Small intestine (tissue), 7 donors: ENCODE results near the gene ZNF175. TPM values are rescaled to one million over a fixed set of nuclear protein-coding genes. Genes with fewer than 3 reads are reported as not detected.
A peak's percentile ranks its signal among the peaks of the same experiment; 100 is the strongest.

Experiments
- DNase-seq, 2 donors: peaks; one replicate each; pipeline versions ENCODE4 v3.0.0 to v3.0.0-alpha.2; 2013
- FAIRE-seq: peaks from 2 replicates; lab custom pipeline; 2012; peaks lifted over from hg19 to GRCh38; lab: Jason Lieb, UNC
- H3K27ac ChIP-seq, 3 donors: one replicate each; pipeline ENCODE4 v1.5.1; 2013; ENCODE audit warnings: low read length in 2 of 3, mild to moderate bottlenecking in 2 of 3, control low read depth in 1 of 3, inconsistent platforms in 1 of 3, low read depth in 1 of 3, moderate library complexity in 1 of 3
- H3K27me3 ChIP-seq, 3 donors: one replicate each; pipeline ENCODE4 v1.6.1; 2013; ENCODE audit warnings: low read length in 3 of 3, inconsistent platforms in 1 of 3; ENCODE audit not compliant: control insufficient read depth in 3 of 3, insufficient read depth in 3 of 3
- H3K36me3 ChIP-seq, 3 donors: one replicate each; pipeline ENCODE4 v1.6.1; 2013; ENCODE audit warnings: low read length in 3 of 3, inconsistent platforms in 1 of 3, low read depth in 1 of 3, mild to moderate bottlenecking in 1 of 3, moderate library complexity in 1 of 3; ENCODE audit not compliant: control insufficient read depth in 3 of 3, insufficient read depth in 2 of 3
- H3K4me1 ChIP-seq, 3 donors: one replicate each; pipeline ENCODE4 v1.6.1; 2013; ENCODE audit warnings: low read length in 2 of 3, inconsistent platforms in 1 of 3, low read depth in 1 of 3, mild to moderate bottlenecking in 1 of 3, moderate library complexity in 1 of 3; ENCODE audit not compliant: control insufficient read depth in 3 of 3, insufficient read depth in 2 of 3
- H3K4me3 ChIP-seq, 3 donors: one replicate each; pipeline ENCODE4 v1.5.1; 2013; ENCODE audit warnings: low read length in 3 of 3, control low read depth in 1 of 3, inconsistent platforms in 1 of 3, low read depth in 1 of 3, mild to moderate bottlenecking in 1 of 3, moderate library complexity in 1 of 3
- H3K9me3 ChIP-seq, 2 donors: one replicate each; pipeline ENCODE4 v1.6.1; 2013; ENCODE audit warnings: low read depth in 1 of 2, low read length in 1 of 2; ENCODE audit not compliant: control insufficient read depth in 2 of 2, insufficient read depth in 1 of 2
- WGBS, 3 donors: extraction: QIAGEN DNeasy Blood & Tissue Kit; methylation state at CpG; one replicate each; pipeline ENCODE4 v1.1.7; 2013; 5-methylcytosine and 5-hydroxymethylcytosine counted together
- polyA plus RNA-seq, 4 donors: library from polyadenylated mRNA; stranded (reverse) in 3 of 4; unstranded in 1 of 4; fragments of 200-250 nt in 3 of 4; fragments of 120-200 nt in 1 of 4; gene quantifications; one replicate each; pipeline versions ENCODE4 v1.2.1 to v1.2.3, GENCODE V29; 2013
- donor health status: healthy with polysubstance abuse.
- donor health status: control.
- donor health status: control.
- donor health status: Bipolar disorder and iron deficiency.
- donor health status: healthy.

The ZNF175 gene
- polyA plus RNA-seq, 4 donors = 1.6 to 8.9 (median 2.2) TPM

DNA sequence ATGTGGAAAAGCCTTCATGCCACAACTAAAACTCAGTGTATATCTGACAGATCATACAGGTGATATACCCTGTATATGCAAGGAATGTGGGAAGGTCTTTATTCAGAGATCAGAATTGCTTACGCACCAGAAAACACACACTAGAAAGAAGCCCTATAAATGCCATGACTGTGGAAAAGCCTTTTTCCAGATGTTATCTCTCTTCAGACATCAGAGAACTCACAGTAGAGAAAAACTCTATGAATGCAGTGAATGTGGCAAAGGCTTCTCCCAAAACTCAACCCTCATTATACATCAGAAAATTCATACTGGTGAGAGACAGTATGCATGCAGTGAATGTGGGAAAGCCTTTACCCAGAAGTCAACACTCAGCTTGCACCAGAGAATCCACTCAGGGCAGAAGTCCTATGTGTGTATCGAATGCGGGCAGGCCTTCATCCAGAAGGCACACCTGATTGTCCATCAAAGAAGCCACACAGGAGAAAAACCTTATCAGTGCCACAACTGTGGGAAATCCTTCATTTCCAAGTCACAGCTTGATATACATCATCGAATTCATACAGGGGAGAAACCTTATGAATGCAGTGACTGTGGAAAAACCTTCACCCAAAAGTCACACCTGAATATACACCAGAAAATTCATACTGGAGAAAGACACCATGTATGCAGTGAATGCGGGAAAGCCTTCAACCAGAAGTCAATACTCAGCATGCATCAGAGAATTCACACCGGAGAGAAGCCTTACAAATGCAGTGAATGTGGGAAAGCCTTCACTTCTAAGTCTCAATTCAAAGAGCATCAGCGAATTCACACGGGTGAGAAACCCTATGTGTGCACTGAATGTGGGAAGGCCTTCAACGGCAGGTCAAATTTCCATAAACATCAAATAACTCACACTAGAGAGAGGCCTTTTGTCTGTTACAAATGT lies 16.4 kb downstream of the ZNF175 start:
- FAIRE-seq = no peak
- no peak for DNase-seq
- 96 to 98% (median 98%) methylated on average over 9 of the region's 9 CpGs for WGBS, 3 donors
- Histone ChIP-seq H3K4me1 (no peaks in the 10 kb centered on the region), H3K4me3 (no peak overlapping the region), H3K36me3 (peaks cover 4 to 25% (median 12%) of the 10 kb centered on the region in 3 donors), H3K9me3 (peaks cover 2 to 18% of the 10 kb centered on the region in 2 donors), H3K27ac (no peak overlapping the region), H3K27me3 (no peaks in the 10 kb centered on the region)

DNA sequence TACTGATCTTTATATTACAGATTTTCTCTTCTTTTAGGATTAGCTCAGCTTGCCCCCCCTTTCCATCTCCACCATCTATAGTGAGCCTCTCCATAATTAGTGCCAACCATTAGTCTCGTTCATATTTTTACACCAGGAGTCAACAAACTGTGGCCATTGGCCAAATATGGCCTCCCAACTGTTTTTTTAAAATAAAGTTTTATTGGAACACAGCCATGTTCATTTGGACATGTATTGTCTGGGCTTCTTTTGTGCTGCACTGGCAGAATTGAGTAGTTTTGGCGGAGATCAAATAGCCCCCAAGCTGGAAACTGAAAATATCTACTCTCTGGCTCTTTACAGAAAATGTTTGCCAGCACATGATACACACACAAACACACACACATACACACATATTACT lies 18.4 kb downstream of the ZNF175 start:
- Histone ChIP-seq H3K4me3 (no peak overlapping the region), H3K9me3 (peaks cover 2 to 18% of the 10 kb centered on the region in 2 donors), H3K27me3 (no peaks in the 10 kb centered on the region), H3K27ac (no peak overlapping the region), H3K36me3 (peaks cover 4 to 17% (median 10%) of the 10 kb centered on the region in 3 donors), H3K4me1 (peaks cover 0 to 5% (median 5%) of the 10 kb centered on the region in 3 donors)
- DNase-seq (no peak), FAIRE-seq (no peak)
- WGBS, 3 donors = 95 to 98% (median 98%) methylated on average over 2 of the region's 2 CpGs

DNA sequence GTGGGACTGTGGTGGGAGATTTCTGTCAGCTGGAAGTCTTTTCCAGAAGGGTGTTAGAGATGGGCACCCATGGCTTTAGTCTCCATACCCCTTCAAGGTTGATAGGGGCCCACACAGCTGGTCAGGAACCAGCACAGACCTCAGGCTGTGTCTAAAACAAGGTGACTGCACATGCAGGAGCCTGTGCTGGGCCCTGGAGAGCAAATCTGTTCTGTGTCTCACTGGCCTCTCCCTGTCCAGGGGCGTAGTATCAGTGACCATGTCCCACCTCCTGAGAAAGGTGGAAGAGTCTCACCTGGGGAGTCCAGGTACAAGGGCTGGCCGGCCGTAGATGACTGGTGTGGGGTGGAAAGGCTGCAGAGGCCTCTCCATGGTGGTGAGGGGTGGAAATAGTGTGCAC lies 19.4 kb downstream of the ZNF175 start:
- 78 to 98% (median 95%) methylated on average over 3 of the region's 3 CpGs for WGBS, 3 donors
- peaks cover 0 to 5% (median 5%) of the 10 kb centered on the region in 3 donors for H3K4me1 ChIP-seq
- peaks cover 2 to 18% of the 10 kb centered on the region in 2 donors for H3K9me3 ChIP-seq
- no peak for FAIRE-seq
- H3K27me3 ChIP-seq = no peaks in the 10 kb centered on the region
- H3K27ac ChIP-seq = no peak overlapping the region
- H3K36me3 ChIP-seq = peaks cover 4 to 17% (median 10%) of the 10 kb centered on the region in 3 donors
- H3K4me3 ChIP-seq = no peak overlapping the region
- no peak for DNase-seq

DNA sequence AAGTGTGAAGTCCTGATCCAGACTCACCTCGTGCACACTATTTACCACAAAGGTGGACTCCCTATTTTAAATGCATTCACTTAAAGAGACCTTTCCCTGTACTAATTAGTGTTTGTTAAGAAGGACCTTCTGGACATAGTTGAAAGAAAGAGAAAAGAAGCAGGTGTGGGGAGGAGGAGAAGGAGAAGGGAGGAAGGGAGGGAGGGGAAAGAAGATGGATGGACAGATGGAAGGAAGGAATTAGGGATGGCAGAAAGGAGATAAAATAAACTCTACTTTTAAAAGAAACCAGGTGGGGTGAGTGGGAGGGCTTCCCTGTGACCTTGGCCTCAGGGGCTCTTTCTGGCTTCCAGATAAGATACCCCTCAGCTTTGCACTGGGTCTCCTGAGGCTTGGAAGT lies 21.4 kb downstream of the ZNF175 start:
- H3K4me1 ChIP-seq = peaks cover 0 to 5% (median 5%) of the 10 kb centered on the region in 3 donors

DNA sequence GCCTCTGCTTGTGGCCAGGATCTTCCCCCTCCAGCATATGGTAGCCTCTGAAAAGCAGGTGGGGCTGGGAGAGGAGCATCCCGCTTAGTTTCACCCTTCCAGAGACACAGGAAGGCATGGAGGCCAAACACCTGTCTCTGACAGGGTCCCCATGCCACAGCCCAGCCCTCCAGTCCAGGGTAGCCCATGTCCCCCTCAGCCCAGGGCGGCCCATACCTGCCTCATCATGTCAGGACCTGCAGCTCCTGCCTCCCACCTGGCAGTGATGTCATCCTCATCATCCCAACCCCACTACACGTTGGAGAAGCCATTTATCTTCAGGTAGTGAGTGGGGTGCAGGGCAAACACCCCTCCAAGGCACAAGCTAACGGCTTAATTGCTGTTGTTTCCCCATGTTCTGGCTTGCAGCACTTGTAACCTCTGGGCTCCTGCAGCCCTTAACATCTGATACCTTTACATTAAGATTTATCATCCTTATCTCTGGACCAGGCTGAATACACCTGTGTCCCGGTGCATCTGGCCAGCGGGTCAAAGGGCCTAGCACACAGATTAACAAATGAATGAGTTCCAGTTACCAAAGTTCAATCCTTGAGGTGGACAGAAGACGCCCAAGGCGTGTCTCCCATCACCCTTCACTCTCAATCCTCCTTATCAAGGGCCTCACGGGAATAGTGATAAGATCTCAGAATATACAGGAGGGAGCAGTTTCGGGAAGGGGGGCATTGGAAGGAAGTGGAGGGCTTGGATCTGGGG lies 22.2 kb downstream of the ZNF175 start:
- Histone ChIP-seq H3K4me1 (peaks cover 0 to 5% (median 5%) of the 10 kb centered on the region in 3 donors), H3K27me3 (no peaks in the 10 kb centered on the region), H3K36me3 (no peaks in the 10 kb centered on the region), H3K27ac (peak overlapping the region in 2 of 3 donors; percentile 52 to 65), H3K4me3 (peak overlapping the region in 2 of 3 donors; percentile 60 to 62), H3K9me3 (no peaks in the 10 kb centered on the region)
- DNase-seq (peak; percentile 44 to 83), FAIRE-seq (no peak)
- WGBS, 3 donors = 20 to 31% (median 28%) methylated on average over 10 of the region's 10 CpGs

More for the DNA sequence above, 21.4 kb downstream of the ZNF175 start:
- H3K36me3 ChIP-seq = peaks cover under 1% of the 10 kb centered on the region in 3 donors
- DNase-seq (no peak), FAIRE-seq (no peak)
- H3K27ac ChIP-seq = no peak overlapping the region
- no peaks in the 10 kb centered on the region for H3K27me3 ChIP-seq
- H3K9me3 ChIP-seq = peaks cover 0 to 7% of the 10 kb centered on the region in 2 donors
- WGBS, 3 donors = 67 to 73% (median 69%) methylated on average over 1 of the region's 1 CpG
- H3K4me3 ChIP-seq = no peak overlapping the region

DNA sequence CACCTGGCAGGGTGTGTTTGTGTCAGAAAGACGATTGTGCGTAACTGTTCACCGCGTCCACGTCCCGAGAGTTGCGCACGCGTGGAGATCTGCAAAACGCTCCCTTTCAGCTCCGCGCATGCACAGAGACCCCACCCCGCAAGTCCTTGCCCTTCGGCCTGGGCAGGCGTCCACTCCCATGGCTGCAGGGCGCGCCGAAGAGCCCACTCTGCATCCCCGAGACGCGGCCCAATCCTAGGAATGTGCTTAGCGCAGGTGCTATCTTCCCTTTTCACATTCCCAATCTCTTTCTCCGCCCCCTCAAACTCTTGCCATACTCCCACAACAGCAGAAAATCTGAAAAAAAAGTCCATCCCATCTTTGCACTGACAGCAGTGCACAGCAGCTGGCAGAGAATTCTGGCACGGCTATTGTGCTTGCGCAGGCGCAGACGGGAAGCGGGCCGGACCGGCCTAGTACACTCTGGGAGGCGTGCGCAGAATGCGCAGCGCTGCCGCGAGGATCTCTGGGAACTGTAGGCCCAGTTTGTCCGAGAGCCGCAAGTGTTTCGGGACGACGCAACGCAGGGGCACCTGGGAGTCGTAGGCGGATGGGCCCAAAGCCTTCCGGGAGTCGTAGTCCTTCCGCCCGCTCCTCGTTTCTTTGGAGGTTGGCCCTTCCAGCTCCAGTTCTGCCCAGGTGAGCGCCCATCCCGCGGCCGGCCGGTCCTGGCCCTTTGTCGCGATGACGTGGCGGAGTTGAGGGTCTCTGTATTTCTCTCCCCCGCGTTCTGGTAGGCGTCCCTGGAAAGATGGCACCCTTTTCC lies 23.1 kb downstream of the ZNF175 start:
- DNase-seq (peak; percentile 98 to 99), FAIRE-seq (no peak)
- Histone ChIP-seq H3K4me1 (peaks cover 0 to 5% (median 5%) of the 10 kb centered on the region in 3 donors), H3K27me3 (peaks cover 0 to 5% (median 3%) of the 10 kb centered on the region in 3 donors), H3K36me3 (no peaks in the 10 kb centered on the region), H3K4me3 (peak overlapping the region; percentile 33 to 62 (median 60)), H3K27ac (peak overlapping the region; percentile 46 to 65 (median 52)), H3K9me3 (peaks cover 0 to 1% of the 10 kb centered on the region in 2 donors)
- 0 to 2% (median 1%) methylated on average over 61 of the region's 61 CpGs for WGBS, 3 donors

DNA sequence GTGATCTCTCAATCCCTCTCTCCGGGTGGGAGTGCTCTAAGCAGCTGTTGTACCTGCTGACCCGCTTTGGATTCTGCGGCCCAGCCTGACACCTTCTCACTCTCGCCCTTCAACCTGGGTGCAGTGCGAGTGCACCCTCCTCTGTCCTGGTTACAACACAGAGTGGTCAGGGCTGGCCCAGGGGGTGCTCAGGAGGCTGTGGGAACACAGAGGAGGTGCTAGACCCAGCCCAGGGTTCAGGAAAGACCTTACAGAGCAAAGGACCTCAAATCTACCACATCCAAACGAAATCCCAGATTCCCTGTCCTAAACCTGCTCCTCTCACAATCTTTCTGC lies 23.7 kb downstream of the ZNF175 start:
- H3K4me1 ChIP-seq = peaks cover 0 to 5% (median 5%) of the 10 kb centered on the region in 3 donors
- no peaks in the 10 kb centered on the region for H3K36me3 ChIP-seq
- 7 to 25% (median 13%) methylated on average over 6 of the region's 6 CpGs for WGBS, 3 donors
- no peak for DNase-seq
- peak overlapping the region; percentile 33 to 62 (median 46) for H3K4me3 ChIP-seq
- H3K9me3 ChIP-seq = peaks cover 0 to 3% of the 10 kb centered on the region in 2 donors
- peak overlapping the region in 1 of 3 donors; percentile 46 for H3K27ac ChIP-seq
- no peak for FAIRE-seq
- peaks cover 0 to 7% (median 6%) of the 10 kb centered on the region in 3 donors for H3K27me3 ChIP-seq
